ENCODE results near the gene CABLES1.

CABLES1 gene

DNA sequence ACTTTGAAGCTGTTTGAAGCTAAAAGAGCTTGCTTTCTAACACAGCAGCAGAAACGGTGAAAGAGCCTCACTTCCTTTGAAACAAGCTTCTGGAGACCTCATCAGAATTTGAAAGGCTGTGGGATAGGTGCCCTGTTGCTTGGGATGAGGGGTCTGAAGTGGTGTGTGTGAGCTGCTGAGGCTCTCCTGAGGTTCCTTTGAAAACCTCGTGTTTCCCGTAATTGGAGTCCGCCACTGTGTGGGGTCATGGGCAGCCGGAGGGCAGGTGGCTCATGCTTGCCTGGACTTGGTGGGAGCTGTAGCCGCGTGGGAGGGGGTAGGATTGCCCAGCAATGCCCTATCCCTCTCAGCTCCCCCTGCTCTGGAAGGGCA is 34.4 kb downstream of the CABLES1 start:
- no peak for DNase-seq (ENCODE audit: low read depth)

DNA sequence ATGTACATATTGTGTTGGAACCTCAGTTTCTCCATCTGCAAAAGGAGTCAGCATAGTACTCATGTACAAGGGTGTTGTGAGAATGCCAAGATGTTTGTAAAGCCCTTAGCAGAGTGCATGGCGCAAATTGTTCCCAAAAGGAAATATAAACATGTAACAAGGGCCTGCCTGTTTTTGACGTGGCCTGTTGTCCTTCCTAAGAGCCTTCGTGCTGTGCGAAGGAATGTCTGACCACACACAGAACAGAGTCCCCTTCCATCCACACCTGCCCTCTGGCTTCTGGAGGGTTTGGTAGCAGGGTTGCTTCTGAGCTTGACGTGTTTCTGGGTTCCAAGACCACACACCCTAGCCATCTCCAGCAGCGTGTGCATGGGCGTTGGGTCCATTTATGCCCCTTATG is 34.9 kb downstream of the CABLES1 start:
- no peak for DNase-seq (ENCODE audit: low read depth)

DNA sequence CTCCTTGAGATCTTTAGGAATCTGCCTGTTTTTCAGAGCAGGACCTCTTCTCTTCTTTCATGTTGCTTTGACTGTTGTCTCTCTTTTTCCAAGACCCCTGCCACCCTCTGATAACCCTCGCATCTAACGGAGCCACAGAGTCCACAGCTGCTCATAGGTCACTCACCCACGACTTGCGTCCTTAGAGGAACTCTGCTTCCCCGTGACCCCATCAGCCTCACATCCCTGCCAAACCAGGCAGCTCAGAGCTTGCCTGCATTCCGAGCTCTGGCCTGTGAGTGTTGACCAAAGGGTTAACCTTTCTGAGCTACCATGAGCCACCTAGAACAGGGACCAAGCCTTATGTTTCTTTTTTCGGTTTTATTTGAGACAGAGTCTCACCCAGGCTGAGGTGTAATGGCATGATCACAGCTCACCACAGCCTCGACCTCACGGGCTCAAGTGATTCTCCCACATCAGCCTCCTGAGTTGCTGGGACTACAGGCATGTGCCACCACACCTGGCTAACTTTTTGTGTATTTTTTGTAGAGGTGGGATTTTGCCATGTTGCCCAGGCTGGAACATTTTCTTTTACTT is 36.4 kb downstream of the CABLES1 start:
- no peak for DNase-seq (ENCODE audit: low read depth)

DNA sequence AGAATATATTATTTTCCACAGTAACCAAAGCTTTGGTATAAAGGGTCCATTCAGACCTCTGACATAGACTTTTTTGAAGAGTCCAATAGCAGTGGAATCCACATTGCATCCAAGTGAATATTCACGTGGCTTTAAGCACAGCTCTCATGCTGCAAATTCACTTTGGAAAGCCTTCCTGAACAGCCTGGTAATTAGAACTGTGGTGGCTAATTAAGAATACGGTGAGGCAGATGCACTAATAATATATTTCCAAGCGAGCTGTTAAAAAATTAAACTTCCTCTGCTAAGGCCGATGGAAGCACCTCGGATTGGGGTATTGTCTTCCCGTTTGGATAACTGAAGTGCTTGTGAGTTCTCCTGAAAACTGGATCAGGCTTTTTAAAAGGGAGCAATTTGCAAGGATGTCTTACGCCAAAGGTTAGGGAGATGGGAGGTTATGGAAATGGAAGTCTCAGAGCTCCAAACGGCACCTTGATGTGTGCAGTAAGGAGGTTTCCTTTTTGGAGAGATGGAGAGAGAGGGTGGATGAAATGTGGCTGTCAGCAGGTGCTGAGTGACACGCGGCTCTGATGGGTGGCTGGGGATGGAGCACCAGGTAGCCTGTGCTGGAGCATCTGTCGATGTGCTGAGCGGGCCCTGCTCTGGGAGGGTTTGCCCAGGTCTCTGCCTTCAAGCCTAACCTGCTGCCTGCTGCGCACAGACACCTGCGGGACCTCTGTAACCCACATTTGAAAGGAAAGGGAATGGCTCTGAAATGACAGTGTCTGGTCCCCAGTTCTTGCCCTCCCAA is 37.5 kb downstream of the CABLES1 start:
- DNase-seq (ENCODE audit: low read depth), result no peak

DNA sequence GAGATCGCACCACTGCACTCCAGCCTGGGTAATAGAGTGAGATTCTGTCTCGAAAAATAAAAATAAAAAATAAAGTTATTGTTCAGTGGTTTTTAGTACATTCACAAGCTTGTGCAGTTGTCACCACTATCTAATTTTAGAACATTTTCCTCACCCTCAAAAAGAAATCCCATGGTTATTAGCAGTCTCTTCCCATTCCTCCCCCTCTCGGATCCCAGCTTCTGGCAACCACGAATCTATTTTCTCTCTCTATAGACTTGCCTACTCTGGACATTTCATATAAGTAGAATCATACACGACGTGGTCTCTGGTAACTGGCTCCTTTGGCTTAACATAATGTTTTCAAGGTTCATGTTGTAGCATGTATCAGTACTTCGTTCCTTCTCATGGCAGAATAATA is 38.6 kb downstream of the CABLES1 start:
- no peak for DNase-seq (ENCODE audit: low read depth)

DNA sequence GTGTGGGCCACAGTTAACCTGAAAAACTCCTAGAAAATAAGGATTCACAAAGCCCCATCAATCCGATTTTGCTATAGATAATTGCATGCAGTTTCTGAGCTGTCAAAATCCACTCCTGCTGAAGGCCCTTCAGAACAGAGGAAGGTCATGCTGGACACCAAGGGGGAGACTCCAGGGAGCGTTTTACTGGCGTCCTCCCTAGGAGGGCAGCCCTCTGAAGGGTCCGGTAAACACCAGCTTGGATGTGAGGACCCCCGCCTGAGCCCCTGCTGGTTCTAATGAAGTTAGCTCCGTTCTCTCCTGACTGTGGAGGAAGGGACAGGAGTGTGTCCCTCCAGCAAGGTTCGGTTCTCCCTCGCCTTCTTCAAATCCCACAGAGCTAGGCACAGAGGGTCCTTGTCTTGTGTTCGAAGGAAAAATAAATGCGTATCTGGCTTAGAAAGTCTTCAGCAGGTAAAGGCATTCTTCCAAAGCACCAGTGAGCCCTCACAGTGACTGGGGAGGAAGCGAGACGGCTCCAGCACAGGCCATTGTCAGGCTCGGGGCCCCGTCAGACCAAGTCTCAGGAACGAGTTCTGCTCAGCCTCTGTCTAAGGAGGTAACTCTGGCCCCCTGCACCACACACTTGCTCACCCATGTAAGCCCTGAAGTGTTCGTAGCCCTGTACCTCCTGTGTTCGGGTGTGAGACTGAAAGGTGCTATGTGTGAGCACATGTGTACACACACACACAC is 41.6 kb downstream of the CABLES1 start:
- DNase-seq (ENCODE audit: low read depth), result no peak

DNA sequence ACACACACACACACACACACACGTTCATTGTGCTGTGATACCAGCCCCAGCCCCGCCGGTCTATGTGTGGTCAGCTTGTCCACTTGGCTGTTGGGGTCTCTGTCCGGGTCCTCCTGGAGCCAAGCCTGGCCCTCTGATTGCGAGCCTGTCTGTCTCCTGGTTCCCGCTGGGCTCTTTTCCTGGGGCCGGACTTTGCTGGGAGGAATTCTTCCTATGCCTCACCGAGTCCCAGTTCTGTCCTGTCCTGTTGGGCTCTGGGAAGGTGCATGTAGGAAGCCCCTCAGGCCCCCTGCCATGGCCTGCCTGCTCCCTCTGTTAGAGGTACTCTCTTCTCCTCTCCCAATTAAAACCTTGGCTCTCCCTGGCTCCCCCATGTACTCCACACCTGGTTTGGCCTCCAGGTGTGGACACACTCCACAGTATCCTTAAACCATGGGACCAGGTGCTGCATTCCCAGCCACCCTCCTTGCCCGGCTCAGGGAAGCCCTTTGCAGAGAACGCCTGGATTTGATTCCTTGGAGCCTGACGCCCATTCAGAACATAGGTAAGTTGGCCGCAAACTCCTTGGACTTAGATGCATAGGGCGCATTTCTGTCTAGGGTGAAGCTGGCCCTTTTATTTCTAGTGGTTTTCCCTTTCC is 42.3 kb downstream of the CABLES1 start:
- DNase-seq (ENCODE audit: low read depth), result no peak

DNA sequence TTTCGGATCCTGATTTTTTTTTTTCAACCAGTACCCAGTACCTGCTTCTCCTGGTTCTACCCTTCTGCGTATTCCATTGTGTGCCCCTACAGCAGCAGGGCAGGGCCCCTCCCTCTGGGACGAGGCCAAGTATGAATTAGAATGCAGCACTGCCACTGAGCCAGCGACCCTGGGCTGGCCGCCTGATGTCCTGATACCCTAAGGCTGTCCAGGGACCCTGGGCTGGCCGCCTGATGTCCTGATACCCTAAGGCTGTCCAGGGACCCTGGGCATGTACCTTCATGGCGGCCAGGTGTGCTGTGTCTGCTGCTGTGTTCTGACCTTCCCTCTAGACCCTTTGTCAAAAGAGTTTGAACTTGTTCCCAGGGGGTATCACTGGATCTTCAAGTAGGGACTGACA is 42.9 kb downstream of the CABLES1 start:
- no peak for DNase-seq (ENCODE audit: low read depth)

DNA sequence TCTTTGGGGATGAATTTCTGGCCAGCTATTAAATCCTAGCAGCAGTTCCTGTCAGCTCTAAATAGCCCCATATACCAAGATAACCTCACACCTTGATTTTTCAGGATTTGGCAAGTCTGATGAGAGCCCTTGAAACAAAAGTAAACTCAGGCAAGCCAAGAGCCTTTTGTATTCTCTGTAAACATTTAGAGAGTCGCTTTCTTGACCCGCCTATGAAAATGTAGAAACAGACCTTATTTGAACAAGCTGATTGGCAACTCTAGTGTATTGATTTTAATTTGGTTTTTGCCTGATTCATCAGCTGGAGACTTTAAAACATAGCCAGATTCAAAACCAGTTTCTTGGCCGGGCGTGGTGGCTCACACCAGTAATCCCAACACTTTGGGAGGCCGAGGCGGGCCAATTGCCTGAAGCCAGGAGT is 43.4 kb downstream of the CABLES1 start:
- DNase-seq (ENCODE audit: low read depth), result no peak

DNA sequence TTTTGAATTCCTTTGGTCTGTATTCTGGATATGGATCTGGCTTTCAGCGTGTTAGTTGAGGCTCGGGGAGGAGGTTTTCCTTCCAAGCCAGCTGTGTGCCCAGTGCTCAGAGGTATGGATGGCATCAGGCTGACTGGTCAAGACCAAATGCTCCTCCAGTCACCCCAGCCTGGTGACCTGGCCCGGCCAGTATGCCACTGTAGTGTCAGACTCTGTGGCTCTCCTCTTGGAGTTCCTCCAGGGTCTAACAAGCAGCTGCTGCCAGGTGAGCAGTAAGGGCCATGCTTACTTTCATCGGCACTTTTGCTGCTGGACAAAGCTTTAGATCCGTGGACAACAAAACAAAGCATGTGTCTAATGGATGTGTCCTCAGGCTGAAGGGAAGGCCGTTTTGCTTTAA is 44.1 kb downstream of the CABLES1 start:
- no peak for DNase-seq (ENCODE audit: low read depth)

DNA sequence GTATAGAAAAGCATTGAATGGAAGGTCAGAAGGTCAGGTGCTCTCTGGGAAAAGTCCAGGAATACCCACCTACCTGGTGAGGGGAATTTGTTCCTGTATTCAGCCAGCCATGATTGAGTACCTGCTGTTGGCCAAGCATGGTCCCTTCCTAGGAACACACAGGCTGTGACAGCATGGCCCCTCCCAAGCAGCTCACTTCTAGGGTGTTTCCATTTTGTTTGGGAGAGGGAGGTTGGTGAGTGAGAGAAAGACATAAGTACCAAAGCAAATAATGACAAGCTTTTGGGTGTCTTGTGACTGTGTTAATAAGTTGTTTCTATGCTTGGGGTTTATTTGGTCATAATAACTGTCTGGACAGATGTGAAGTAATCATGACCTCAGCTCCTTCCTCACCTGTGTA is 46.3 kb downstream of the CABLES1 start:
- no peak for DNase-seq (ENCODE audit: low read depth)

DNA sequence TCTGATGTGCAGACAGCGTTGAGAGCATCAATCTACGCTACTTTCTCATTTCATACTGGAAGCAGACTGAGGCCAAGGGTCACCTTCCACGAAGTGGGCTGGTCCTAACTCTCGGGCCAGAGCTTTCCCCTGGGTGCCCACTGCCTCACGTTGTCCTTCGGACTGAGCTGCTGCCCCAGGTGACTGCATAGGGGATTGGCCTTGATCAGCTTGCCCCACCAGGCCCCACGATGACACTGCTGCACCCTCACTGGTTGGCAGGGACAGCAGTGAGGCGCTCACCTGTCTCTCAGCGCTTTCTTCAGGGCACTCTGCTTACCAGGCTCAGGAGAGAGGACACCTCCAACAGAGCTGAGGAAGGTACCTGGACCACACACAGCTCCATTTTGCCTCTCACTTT is 47.3 kb downstream of the CABLES1 start:
- no peak for DNase-seq (ENCODE audit: low read depth)

DNA sequence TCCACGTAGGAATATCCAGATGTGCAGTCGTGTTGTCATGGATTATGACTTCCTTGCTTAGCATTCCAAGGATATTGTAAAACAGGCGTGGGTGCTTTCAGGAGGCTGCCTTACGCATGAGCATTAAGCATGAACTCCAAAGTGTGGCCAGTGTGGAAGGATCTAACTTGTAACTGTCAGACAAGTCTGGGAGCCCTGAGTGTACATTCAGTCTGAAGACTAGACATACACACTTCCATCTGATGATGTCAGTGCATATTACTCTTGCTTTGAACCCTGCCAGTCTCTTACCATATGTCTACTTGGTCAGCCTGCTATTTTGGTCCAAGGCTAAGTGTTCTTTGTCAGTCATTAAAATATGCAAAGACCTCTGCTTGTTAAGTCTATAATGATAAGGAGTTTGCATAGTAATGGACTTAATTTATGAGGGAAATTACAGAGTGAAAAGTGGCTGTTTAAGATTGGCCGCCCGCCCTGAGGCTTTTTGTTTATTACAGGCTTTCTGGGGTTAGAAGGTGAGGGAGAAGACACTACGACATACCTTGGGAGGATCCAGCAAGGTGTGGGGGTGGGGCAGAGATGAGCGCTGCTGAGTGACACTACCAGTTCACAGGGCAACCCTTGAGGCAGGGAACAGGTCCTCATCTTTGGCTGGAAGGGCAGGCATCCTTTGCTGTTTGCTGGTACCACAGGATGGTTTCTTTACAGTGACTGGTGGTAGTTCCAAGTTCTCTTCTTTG is 48.3 kb downstream of the CABLES1 start:
- DNase-seq (ENCODE audit: low read depth), result no peak

DNA sequence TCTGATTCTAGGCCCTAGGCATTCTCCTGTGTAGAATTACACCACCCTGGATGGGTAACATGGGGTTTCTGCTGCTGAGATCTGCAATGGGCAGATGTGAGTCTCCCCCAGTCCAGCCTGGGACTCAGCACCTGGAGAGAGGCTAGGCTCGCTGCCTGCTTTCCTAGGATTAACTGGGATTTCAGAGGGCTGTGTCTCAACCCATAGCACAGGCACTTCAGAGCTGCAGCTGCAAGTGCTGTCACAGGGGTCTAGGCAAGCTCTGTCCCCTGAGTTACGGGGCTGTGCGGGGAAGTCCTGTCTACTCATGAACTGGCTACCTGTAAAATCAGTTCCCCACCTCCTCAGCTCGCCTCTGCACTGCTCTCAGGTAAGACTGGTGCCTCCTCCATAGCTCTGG is 51.5 kb downstream of the CABLES1 start:
- DNase-seq (ENCODE audit: low read depth), result no peak

DNA sequence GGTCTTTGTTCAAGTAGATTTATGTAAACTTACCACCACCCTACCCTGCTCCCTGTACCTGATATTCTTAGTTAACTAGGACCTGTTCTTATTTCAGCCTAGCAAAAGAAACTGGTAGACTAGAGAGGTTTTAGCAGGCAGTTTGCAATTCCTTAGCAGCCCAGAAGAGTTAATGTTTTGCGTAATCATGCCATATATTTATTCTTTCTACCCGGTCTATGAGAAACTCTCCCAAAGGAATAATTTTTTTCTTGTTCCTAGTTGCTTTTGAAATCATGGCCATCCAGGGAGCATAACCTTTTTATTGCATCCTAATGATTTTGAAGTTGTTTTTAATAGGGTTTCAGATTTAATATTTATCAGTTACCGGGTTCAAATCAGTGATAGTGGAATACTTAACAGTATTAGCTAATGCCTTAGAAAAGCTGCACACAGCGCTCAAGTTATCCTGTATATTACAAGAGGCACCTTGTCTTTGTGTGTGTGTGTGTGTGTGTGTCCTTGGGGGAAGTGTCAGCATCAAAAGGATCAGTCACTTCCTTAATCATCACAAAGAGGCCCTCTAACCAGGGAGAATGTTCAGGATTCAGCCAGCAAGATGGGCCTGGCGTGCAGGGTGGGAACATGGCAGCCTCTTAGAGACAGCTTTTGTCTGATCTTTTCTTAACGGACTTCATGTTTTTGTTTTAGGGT is 52.9 kb downstream of the CABLES1 start:
- peak; percentile 42 for DNase-seq (ENCODE audit: low read depth)

DNA sequence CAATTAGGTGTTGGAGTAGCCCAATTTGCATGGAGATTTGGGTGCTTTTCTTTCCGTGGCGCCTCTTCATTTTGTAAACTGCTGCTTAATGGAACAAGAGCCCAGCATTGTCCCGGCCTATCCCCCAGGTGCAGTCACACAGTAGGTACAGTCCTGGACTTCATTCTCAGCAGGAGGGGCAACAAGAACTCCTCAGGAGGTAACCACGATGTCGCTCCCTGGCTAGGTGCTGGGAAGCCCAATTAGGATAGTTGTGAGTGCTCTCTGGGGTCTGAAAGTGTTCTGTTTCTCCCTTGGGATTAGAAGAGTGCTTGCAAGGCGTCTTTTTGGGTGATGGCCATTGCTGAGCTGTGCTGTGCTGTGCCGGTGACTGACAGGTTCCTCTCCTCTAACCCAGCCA is 53.8 kb downstream of the CABLES1 start:
- DNase-seq (ENCODE audit: low read depth), result no peak

DNA sequence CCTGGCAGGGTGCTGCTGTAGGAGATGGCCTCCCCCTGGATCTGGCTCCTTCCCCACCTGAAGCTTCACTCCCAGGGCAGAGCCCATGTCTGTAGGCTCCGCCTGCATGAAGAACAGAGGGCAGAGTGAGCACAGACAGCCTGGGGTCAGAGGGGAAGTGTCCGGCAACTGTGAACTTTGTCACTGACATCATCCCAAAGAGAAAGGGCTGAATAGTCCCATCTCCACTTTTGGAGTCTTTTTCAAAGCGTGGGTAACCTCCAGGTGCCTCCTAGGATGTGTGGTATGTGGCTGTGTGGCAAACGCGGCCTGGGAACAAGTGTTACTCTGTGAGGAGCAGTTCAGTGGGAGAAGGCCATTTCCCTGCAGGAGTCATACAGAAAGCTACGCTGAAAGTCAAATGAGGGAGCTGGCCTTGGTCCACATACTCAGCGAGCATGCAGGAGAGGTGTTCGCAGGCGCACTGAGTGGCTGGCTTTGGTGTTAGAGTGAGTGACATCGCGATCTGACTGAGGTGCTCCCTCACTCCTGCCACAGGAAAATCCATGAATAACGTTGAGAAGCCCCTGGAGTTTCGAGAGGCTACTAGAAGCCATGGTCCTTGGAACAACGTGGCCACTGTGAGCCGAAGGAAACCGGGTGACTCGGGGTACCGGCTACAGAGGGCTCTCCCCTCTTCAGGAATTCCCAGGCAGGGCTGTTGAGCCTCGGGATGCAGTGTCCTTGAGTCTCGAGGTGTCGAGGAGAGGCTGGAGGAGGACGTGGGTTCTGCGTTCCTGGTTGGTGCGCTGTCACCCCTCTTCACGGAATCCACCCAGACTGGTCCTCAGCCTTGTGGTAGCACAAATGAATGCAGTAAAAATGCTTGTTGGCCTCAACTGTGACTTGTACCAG is 54.7 kb downstream of the CABLES1 start:
- DNase-seq (ENCODE audit: low read depth), result no peak

DNA sequence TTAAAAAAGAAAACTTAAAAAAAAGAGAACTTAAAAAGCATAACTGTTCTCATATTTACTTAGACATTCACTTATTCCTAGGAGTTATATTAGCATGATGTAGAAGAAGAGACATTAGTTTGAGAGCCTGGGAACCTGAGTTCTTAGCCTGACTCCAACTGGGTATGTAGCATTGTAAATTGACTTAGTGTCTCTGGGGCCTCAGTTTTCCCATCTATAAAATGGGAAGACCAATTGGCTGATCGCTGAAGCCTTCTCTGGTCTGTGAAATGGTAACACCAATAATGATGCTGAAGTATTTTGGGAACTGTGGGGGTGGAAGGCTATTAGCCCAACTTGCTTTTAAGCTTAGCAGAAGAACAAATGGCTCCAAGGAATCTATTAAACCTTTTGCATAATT is 55.9 kb downstream of the CABLES1 start:
- no peak for DNase-seq (ENCODE audit: low read depth)

DNA sequence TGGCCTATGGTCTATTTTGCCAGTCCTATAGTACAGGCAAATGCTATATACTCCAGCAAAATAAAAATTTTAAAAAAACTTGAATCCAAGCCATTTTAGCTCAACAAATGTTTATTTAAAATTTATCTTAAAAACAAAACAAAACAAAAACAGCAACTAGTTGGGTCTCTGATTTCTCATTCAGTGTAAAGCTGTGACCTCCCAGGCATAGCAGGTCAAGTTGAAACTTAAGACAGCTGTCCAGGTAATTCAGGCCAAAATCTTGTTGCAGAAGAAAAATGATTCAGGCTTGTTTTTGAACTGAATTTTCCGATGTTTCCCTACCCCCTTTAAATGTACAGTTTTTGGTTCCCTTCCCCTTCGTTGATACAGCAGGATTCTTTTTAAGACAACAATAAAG is 58.5 kb downstream of the CABLES1 start:
- no peak for DNase-seq (ENCODE audit: low read depth)

DNA sequence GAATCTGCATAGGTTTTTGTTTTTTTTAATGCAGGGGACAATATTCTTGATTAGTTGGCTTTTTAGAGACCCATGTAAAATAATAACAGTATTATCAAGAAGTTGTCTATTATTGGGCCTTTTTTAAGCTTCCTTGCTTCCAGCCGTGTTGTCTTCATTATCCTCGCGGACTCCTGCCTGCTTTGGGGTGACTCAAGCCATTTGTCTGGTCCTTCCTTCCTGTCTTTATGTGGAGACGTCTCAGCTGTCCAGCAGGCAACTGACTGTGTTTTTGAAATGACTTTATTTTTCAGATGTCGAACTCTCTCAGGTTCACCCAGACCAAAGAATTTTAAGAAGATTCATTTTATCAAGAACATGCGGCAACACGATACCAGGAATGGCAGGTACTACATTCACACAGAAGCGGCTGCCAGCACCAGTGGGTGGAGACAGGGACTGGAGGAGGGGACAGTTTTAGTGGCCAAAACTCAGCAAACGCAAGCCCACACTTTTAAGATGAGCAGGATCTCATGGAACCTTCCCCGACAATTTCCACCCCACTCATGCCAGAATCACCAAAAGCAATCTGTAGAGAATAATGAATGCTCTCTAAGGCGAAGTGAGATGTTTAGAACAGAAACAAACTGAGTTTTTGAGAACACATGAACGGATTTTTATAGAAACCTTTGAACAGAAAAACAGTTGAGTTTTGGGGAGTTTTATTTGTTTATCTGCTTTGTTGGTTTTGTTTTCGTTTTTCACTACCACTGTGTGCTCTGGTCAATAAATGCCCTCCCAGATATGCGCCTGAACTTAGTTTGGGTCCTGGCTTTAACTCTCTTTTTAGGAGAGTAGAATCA is 59.1 kb downstream of the CABLES1 start:
- no peak for DNase-seq (ENCODE audit: low read depth)
